AG04450 (cell line): ENCODE measurements around the gene PTPRC. TPM values are rescaled to one million over a fixed set of nuclear protein-coding genes. Genes with fewer than 3 reads are reported as not detected.

Experiments
- CTCF ChIA-PET: fragments of 300-600, 350-600 bp; formaldehyde crosslinking; extraction: SDS; loops from one replicate; lab custom pipeline; 2022; ENCODE audit warnings: antibody characterized with exemption, inconsistent platforms; lab: Charles Lee
- POLR2A ChIA-PET: fragments of 350-600 bp; formaldehyde crosslinking; extraction: SDS; loops from one replicate; lab custom pipeline; 2021; ENCODE audit warnings: antibody characterized with exemption, inconsistent platforms; lab: Yijun Ruan, JAX
- DNase-seq: peaks from one replicate; pipeline ENCODE4 v3.0.0-alpha.2; 2011; ENCODE audit warnings: low read depth, low spot score
- H3K27ac ChIP-seq: one replicate; pipeline ENCODE4 v1.5.1; 2012; ENCODE audit warnings: low read depth, low read length, control low read depth
- H3K27me3 ChIP-seq: one replicate; pipeline ENCODE4 v1.6.0; 2012; ENCODE audit warnings: low read length; ENCODE audit not compliant: control insufficient read depth, insufficient read depth
- H3K4me3 ChIP-seq: 2 replicates; pipeline ENCODE4 v1.5.1; 2011; ENCODE audit warnings: mild to moderate bottlenecking, low read depth, low read length, control low read depth
- H3K9me3 ChIP-seq: 2 replicates; pipeline ENCODE4 v1.5.1; 2012; ENCODE audit warnings: low read length; ENCODE audit not compliant: control insufficient read depth, insufficient read depth
- CTCF ChIP-seq: IDR thresholded peaks from 2 replicates; pipeline ENCODE4 v1.5.1; 2011; ENCODE audit warnings: low read depth, low read length, control low read depth, inconsistent platforms
- polyA plus RNA-seq: library from polyadenylated mRNA; depleted of rRNA; stranded (reverse); fragments of >200 nt; gene quantifications from 2 replicates; pipeline ENCODE4 v1.2.3, GENCODE V29; 2011

Gene PTPRC
- polyA plus RNA-seq, 1 experiment = 0.05 TPM

GRCh38 chr1:198628067-198628455 lies 10.8 kb upstream of the PTPRC start:
- no peak overlapping the region for H3K27ac ChIP-seq
- CTCF ChIA-PET = no interaction called here
- POLR2A ChIA-PET = no interaction called here
- H3K9me3 ChIP-seq = no peaks in the 10 kb centered on the region
- no peak for TF ChIP-seq CTCF
- DNase-seq = no peak
- no peaks in the 10 kb centered on the region for H3K27me3 ChIP-seq
- H3K4me3 ChIP-seq = no peak overlapping the region

GRCh38 chr1:198629610-198630009 lies 9.2 kb upstream of the PTPRC start:
- Histone ChIP-seq H3K27me3 (no peaks in the 10 kb centered on the region), H3K4me3 (no peak overlapping the region), H3K27ac (no peak overlapping the region), H3K9me3 (no peaks in the 10 kb centered on the region)
- no peak for DNase-seq
- ChIA-PET POLR2A (no interaction called here), CTCF (no interaction called here)
- no peak for TF ChIP-seq CTCF

GRCh38 chr1:198630863-198631262 lies 8.0 kb upstream of the PTPRC start:
- no peak overlapping the region for H3K27ac ChIP-seq
- H3K9me3 ChIP-seq = no peaks in the 10 kb centered on the region
- no peak for DNase-seq
- no peaks in the 10 kb centered on the region for H3K27me3 ChIP-seq
- no peak overlapping the region for H3K4me3 ChIP-seq
- CTCF ChIA-PET = no interaction called here
- no peak for TF ChIP-seq CTCF
- POLR2A ChIA-PET = no interaction called here

- DNase-seq = no peak
- Histone ChIP-seq H3K4me3 (no peak overlapping the region), H3K27me3 (no peaks in the 10 kb centered on the region), H3K27ac (no peak overlapping the region), H3K9me3 (no peaks in the 10 kb centered on the region)
- TF ChIP-seq CTCF = no peak
- ChIA-PET CTCF (no interaction called here), POLR2A (no interaction called here)
Measured at GRCh38 chr1:198631292-198631691, 7.5 kb upstream of the PTPRC start.

- Histone ChIP-seq H3K9me3 (no peaks in the 10 kb centered on the region), H3K27ac (no peak overlapping the region), H3K4me3 (no peak overlapping the region), H3K27me3 (no peaks in the 10 kb centered on the region)
- no peak for TF ChIP-seq CTCF
- ChIA-PET CTCF (no interaction called here), POLR2A (no interaction called here)
- DNase-seq = no peak
Measured at GRCh38 chr1:198632007-198632406, 6.8 kb upstream of the PTPRC start.
